ENCODE data around the gene GSS. TPM values are rescaled to one million over a fixed set of nuclear protein-coding genes. Genes with fewer than 3 reads are reported as not detected.

The GSS gene
- total RNA-seq, 1 experiment from 2014 or later = 53.5 TPM

DNA sequence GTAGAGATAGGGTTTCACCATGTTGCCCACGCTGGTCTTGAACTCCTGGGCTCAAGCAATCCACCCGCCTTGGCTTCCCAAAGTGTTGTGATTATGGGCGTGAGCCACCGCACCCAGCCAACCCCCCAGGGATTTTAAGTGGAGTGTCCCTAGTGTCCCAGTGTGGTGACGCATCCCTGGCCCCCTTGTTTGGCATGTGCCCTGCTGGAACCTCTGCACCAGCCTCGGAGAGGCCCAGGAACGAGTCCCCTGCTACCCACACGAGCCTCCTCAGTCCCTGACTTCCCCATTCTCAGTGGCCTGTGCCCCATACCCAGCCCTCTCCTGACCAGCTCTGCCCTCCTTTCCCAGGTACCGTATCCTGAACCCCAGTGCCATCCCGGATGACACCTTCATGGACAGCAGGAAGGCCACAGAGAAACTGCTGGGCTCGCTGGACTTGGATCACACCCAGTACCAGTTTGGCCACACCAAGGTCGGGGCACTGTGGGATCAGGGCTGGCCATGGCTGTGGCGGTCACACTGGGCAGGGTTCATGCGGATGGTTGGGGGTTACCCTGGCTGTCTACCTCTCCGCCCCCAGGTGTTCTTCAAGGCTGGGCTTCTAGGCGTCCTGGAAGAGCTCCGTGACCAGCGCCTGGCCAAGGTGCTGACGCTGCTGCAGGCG lies 37.3 kb upstream of the GSS start:
- no TSS peak for BruUV-seq (replicated peaks)
- H3K27me3 ChIP-seq (replicated peaks; ENCODE audit: insufficient read depth, low read depth, low read length, poor library complexity) = no peaks in the 10 kb centered on the region
- intact Hi-C loops (cut with micrococcal nuclease; ENCODE audit: unreplicated experiment) = no loop called here
- H3K27ac ChIP-seq (ENCODE audit: low read depth, low read length, poor library complexity, severe bottlenecking) = no peak overlapping the region
- ChIA-PET CTCF (no interaction called here), POLR2A (ENCODE audit: low non-redundant PET) (no interaction called here)
- no peak for DNase-seq (ENCODE audit: low spot score)
- TF ChIP-seq EZH2 (IDR thresholded peaks at IDR 0.05; ENCODE audit: borderline replicate concordance, low read depth, low read length, poor library complexity, severe bottlenecking) = no peak
- TF ChIP-seq, protein P1, sequence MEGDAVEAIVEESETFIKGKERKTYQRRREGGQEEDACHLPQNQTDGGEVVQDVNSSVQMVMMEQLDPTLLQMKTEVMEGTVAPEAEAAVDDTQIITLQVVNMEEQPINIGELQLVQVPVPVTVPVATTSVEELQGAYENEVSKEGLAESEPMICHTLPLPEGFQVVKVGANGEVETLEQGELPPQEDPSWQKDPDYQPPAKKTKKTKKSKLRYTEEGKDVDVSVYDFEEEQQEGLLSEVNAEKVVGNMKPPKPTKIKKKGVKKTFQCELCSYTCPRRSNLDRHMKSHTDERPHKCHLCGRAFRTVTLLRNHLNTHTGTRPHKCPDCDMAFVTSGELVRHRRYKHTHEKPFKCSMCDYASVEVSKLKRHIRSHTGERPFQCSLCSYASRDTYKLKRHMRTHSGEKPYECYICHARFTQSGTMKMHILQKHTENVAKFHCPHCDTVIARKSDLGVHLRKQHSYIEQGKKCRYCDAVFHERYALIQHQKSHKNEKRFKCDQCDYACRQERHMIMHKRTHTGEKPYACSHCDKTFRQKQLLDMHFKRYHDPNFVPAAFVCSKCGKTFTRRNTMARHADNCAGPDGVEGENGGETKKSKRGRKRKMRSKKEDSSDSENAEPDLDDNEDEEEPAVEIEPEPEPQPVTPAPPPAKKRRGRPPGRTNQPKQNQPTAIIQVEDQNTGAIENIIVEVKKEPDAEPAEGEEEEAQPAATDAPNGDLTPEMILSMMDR (conservative IDR thresholded peaks at IDR 0.05; ENCODE audit: low read depth, low read length) = no peak
- H3K36me3 ChIP-seq (ENCODE audit: insufficient read depth, low read length, poor library complexity, severe bottlenecking) = peaks cover 6% of the 10 kb centered on the region
- no peak overlapping the region for H3K4me3 ChIP-seq (ENCODE audit: low read depth, low read length, poor library complexity, severe bottlenecking)
- no peaks in the 10 kb centered on the region for H3K4me1 ChIP-seq (ENCODE audit: insufficient read depth, low read length, poor library complexity, severe bottlenecking)
- H3K9me3 ChIP-seq (ENCODE audit: low read depth, low read length, poor library complexity, severe bottlenecking) = no peaks in the 10 kb centered on the region

DNA sequence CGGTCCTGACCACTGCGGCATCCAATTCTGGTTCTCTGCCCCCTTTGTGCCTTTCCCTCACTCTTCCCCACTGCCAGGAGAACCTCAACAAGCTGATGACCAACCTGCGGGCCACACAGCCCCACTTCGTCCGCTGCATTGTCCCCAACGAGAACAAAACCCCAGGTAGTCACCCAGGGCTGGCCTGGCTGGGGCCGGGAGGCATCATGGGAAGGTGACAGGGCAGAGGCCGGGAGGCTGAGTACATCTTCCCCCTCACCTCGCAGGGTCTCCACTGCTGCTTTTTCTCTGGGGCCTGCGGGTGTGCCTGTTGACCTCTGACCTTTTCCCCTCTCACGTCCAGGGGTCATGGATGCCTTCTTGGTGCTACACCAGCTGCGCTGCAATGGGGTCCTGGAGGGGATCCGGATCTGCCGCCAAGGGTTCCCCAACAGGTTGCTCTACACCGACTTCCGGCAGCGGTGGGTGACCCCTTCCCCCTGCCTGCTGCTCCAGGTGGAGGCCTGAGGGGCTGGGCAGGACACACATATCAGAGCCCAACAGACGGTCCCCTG lies 35.1 kb upstream of the GSS start:
- DNase-seq (ENCODE audit: low spot score) = no peak
- Histone ChIP-seq H3K4me3 (ENCODE audit: low read depth, low read length, poor library complexity, severe bottlenecking) (no peak overlapping the region), H3K9me3 (ENCODE audit: low read depth, low read length, poor library complexity, severe bottlenecking) (no peaks in the 10 kb centered on the region), H3K4me1 (ENCODE audit: insufficient read depth, low read length, poor library complexity, severe bottlenecking) (no peaks in the 10 kb centered on the region), H3K36me3 (ENCODE audit: insufficient read depth, low read length, poor library complexity, severe bottlenecking) (no peaks in the 10 kb centered on the region), H3K27ac (ENCODE audit: low read depth, low read length, poor library complexity, severe bottlenecking) (no peak overlapping the region), H3K27me3 (replicated peaks; ENCODE audit: insufficient read depth, low read depth, low read length, poor library complexity) (no peaks in the 10 kb centered on the region)
- intact Hi-C loops (cut with micrococcal nuclease; ENCODE audit: unreplicated experiment) = no loop called here
- CTCF ChIA-PET = no interaction called here
- TF ChIP-seq EZH2 (IDR thresholded peaks at IDR 0.05; ENCODE audit: borderline replicate concordance, low read depth, low read length, poor library complexity, severe bottlenecking) = no peak
- TF ChIP-seq, protein P1 (conservative IDR thresholded peaks at IDR 0.05; ENCODE audit: low read depth, low read length) = no peak
- POLR2A ChIA-PET (ENCODE audit: low non-redundant PET) = no interaction called here
- no TSS peak for BruUV-seq (replicated peaks)

DNA sequence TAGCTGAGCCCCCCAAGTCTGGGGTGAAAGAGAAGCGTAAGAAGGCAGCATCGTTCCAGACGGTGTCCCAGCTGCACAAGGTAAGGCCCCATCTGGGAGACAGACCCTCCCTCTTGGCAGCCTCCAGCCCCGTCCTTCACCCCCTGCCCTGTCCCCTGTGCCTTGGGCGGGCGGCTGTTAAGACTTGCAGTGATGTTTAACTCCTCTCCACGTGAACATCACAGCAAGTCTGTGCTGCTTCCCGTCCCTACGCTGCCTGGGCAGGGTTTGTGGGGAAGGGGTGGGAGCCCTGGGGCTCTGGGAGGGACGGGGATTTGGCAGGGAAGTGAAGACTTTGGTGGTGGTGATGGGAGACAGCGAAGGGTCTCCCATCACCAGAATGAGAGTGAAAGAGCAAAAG lies 34.6 kb upstream of the GSS start:
- intact Hi-C loops (cut with micrococcal nuclease; ENCODE audit: unreplicated experiment) = no loop called here
- POLR2A ChIA-PET (ENCODE audit: low non-redundant PET) = no interaction called here
- CTCF ChIA-PET = no interaction called here

More for the DNA sequence above, 34.6 kb upstream of the GSS start:
- Histone ChIP-seq H3K4me3 (ENCODE audit: low read depth, low read length, poor library complexity, severe bottlenecking) (no peak overlapping the region), H3K9me3 (ENCODE audit: low read depth, low read length, poor library complexity, severe bottlenecking) (no peaks in the 10 kb centered on the region), H3K27ac (ENCODE audit: low read depth, low read length, poor library complexity, severe bottlenecking) (no peak overlapping the region), H3K36me3 (ENCODE audit: insufficient read depth, low read length, poor library complexity, severe bottlenecking) (no peaks in the 10 kb centered on the region), H3K27me3 (replicated peaks; ENCODE audit: insufficient read depth, low read depth, low read length, poor library complexity) (no peaks in the 10 kb centered on the region), H3K4me1 (ENCODE audit: insufficient read depth, low read length, poor library complexity, severe bottlenecking) (no peaks in the 10 kb centered on the region)
- no peak for TF ChIP-seq EZH2 (IDR thresholded peaks at IDR 0.05; ENCODE audit: borderline replicate concordance, low read depth, low read length, poor library complexity, severe bottlenecking)
- TF ChIP-seq, protein P1 (conservative IDR thresholded peaks at IDR 0.05; ENCODE audit: low read depth, low read length) = no peak
- DNase-seq (ENCODE audit: low spot score) = no peak
- BruUV-seq (replicated peaks) = no TSS peak

Data from A673 (cell line).